OCI-LY1 (cell line): Measurements from ENCODE around the gene KCNF1.

Source experiments
- H2AFZ ChIP-seq: fragments of 200-600 bp; sonication (generic), shearing (Covaris generic); 2 replicates; pipeline ENCODE4 v1.6.0; 2014; ENCODE audit warnings: antibody characterized with exemption, mild to moderate bottlenecking, low read length
- H3F3A ChIP-seq: fragments of 200-600 bp; sonication (generic), shearing (Covaris generic); 2 replicates; pipeline ENCODE4 v1.6.0; 2014; ENCODE audit warnings: mild to moderate bottlenecking, antibody characterized with exemption, low read length, moderate library complexity; ENCODE audit not compliant: insufficient read depth
- H3K27ac ChIP-seq: fragments of 200-600 bp; sonication (generic); 2 replicates; pipeline ENCODE4 v1.5.1; 2014; ENCODE audit warnings: low read length, mixed run types, mild to moderate bottlenecking, low read depth; ENCODE audit not compliant: poor library complexity, severe bottlenecking
- H3K27me3 ChIP-seq: fragments of 200-600 bp; sonication (generic); 2 replicates; pipeline ENCODE4 v1.6.0; 2014; ENCODE audit warnings: antibody characterized with exemption, mild to moderate bottlenecking, low read length, moderate library complexity; ENCODE audit not compliant: insufficient read depth
- H3K36me3 ChIP-seq: fragments of 200-600 bp; sonication (generic); 2 replicates; pipeline ENCODE4 v1.6.1; 2014; ENCODE audit warnings: mild to moderate bottlenecking, antibody characterized with exemption, low read length, moderate library complexity, mixed read lengths; ENCODE audit not compliant: insufficient read depth
- H3K4me1 ChIP-seq: fragments of 200-600 bp; sonication (generic); 2 replicates; pipeline ENCODE4 v1.5.1; 2014; ENCODE audit warnings: mild to moderate bottlenecking, low read length, moderate library complexity; ENCODE audit not compliant: insufficient read depth, severe bottlenecking
- H3K4me2 ChIP-seq: fragments of 200-600 bp; sonication (generic), shearing (Covaris generic); 2 replicates; pipeline ENCODE4 v1.6.1; 2014; ENCODE audit warnings: low read length
- H3K4me3 ChIP-seq: fragments of 200-600 bp; sonication (generic); 2 replicates; pipeline ENCODE4 v1.5.1; 2014; ENCODE audit warnings: low read length, low read depth, mild to moderate bottlenecking, mixed read lengths; ENCODE audit not compliant: poor library complexity, severe bottlenecking
- H3K79me2 ChIP-seq: fragments of 200-600 bp; shearing (Covaris generic); 2 replicates; pipeline ENCODE4 v1.6.1; 2016; ENCODE audit warnings: mixed run types, low read length, mixed read lengths; ENCODE audit not compliant: insufficient read depth
- H3K9ac ChIP-seq: fragments of 200-600 bp; sonication (generic), shearing (Covaris generic); 2 replicates; pipeline ENCODE4 v1.6.1; 2014; ENCODE audit warnings: mild to moderate bottlenecking, low read length, mixed read lengths
- H3K9me2 ChIP-seq: fragments of 200-600 bp; sonication (generic), shearing (Covaris generic); 2 replicates; pipeline ENCODE4 v1.6.1; 2014; ENCODE audit warnings: low read depth, mild to moderate bottlenecking, low read length, mixed read lengths
- H3K9me3 ChIP-seq: fragments of 200-600 bp; shearing (Covaris generic); 2 replicates; pipeline ENCODE4 v1.6.1; 2014; ENCODE audit warnings: low read length, mixed read lengths
- H4K20me1 ChIP-seq: fragments of 200-600 bp; sonication (generic), shearing (Covaris generic); 2 replicates; pipeline ENCODE4 v1.6.0; 2016; ENCODE audit warnings: mild to moderate bottlenecking, low read length; ENCODE audit not compliant: insufficient read depth
- CTCF ChIP-seq: fragments of 200-600 bp; sonication (generic), shearing (Covaris generic); IDR thresholded peaks from 2 replicates; pipeline ENCODE4 v1.5.1; 2017; ENCODE audit warnings: mild to moderate bottlenecking, antibody characterized with exemption, low read length, moderate library complexity, mixed read lengths
- EZH2 ChIP-seq: fragments of 200-600 bp; sonication (generic), shearing (Covaris generic); IDR thresholded peaks from 2 replicates; pipeline ENCODE4 v1.8.0; 2017; ENCODE audit warnings: borderline replicate concordance, mixed run types, mild to moderate bottlenecking, antibody characterized with exemption, low read length, moderate library complexity, mixed read lengths

The KCNF1 gene

DNA sequence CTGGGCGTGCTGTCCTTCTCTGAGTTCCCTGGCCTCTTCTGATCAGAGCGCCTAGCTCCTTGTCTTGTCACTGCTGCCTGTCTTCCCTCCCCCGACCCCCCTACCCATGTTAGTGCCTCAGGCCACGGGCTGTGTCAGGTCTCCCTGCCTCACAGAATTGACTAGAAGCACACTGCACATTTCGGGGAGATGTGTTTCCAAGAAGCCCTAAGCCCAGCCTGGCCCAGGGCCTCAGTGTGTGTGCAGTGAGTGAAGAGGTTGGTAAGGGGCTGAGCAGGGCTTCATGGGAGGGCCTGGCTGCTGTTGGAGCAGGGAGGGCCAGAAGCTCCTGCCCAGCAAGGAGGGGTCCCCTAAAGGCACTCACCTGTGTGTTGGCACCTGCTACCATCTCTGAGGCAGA, 13.1 kb downstream of the KCNF1 start:
- H4K20me1 ChIP-seq: no peaks in the 10 kb centered on the region
- H3F3A ChIP-seq: no peaks in the 10 kb centered on the region
- H3K4me3 ChIP-seq: no peak overlapping the region
- H3K4me2 ChIP-seq: no peak overlapping the region
- H3K9me2 ChIP-seq: no peaks in the 10 kb centered on the region
- no peaks in the 10 kb centered on the region for H3K4me1 ChIP-seq
- H3K9me3 ChIP-seq: no peaks in the 10 kb centered on the region
- no peak overlapping the region for H3K9ac ChIP-seq
- H3K27me3 ChIP-seq: no peaks in the 10 kb centered on the region
- H3K27ac ChIP-seq: no peak overlapping the region
- TF ChIP-seq EZH2 (no peak), CTCF (no peak)
- no peaks in the 10 kb centered on the region for H3K36me3 ChIP-seq
- H3K79me2 ChIP-seq: no peaks in the 10 kb centered on the region
- H2AFZ ChIP-seq: no peak overlapping the region

GRCh38 chr2:10926191-10926820, 14.6 kb downstream of the KCNF1 start:
- H3K27me3 ChIP-seq: no peaks in the 10 kb centered on the region
- no peaks in the 10 kb centered on the region for H3F3A ChIP-seq
- no peak for TF ChIP-seq EZH2
- no peak for TF ChIP-seq CTCF
- H3K36me3 ChIP-seq: no peaks in the 10 kb centered on the region
- no peaks in the 10 kb centered on the region for H3K4me1 ChIP-seq
- no peaks in the 10 kb centered on the region for H3K9me3 ChIP-seq
- H3K4me3 ChIP-seq: no peak overlapping the region
- H3K9me2 ChIP-seq: no peaks in the 10 kb centered on the region
- no peaks in the 10 kb centered on the region for H4K20me1 ChIP-seq
- H2AFZ ChIP-seq: no peak overlapping the region
- no peak overlapping the region for H3K9ac ChIP-seq
- H3K4me2 ChIP-seq: no peak overlapping the region
- H3K27ac ChIP-seq: no peak overlapping the region
- H3K79me2 ChIP-seq: no peaks in the 10 kb centered on the region

DNA sequence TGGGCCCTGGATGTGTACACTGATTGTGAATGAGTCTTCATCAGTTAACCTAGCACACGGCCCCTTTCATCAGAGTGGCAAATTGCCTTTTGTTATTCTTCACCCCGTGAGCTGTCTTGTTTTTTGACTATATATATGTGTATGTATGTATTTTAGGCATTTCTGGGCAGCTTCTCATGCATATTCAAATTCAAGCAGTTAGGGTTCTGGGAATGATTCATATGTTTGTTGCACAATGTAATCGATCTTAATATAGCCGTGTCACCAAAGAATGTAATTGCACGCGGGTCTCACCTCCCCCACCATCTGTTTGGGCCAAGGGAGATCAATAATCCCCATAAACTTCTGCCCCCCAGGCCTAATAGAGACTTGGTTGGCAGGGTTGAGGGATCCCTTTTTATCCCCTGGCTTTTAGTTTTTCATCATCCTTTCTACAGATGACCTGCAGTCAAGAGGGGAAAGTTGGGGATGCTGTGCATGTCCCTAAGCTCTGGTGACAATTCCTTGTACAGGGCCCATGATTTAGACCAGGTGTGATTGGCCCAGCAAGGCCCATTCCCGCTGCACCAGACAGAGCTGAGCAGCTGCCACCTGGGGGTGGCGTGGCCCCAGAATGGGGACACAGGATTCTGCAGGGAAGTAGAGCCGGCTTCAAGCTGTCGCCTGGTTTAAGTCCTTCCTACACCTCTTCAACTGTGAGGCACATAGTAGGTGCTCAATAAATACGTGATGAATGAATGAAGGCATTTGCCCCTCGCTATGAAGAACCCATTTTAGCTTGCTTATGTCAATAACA, 19.2 kb downstream of the KCNF1 start:
- no peaks in the 10 kb centered on the region for H4K20me1 ChIP-seq
- no peaks in the 10 kb centered on the region for H3K9me3 ChIP-seq
- H3K9me2 ChIP-seq: no peaks in the 10 kb centered on the region
- H3K27ac ChIP-seq: no peak overlapping the region
- H3K4me1 ChIP-seq: no peaks in the 10 kb centered on the region
- no peak overlapping the region for H3K4me3 ChIP-seq
- TF ChIP-seq EZH2 (no peak), CTCF (no peak)
- no peak overlapping the region for H2AFZ ChIP-seq
- H3K9ac ChIP-seq: no peak overlapping the region
- H3F3A ChIP-seq: no peaks in the 10 kb centered on the region
- H3K4me2 ChIP-seq: no peak overlapping the region
- H3K36me3 ChIP-seq: no peaks in the 10 kb centered on the region
- no peaks in the 10 kb centered on the region for H3K27me3 ChIP-seq
- no peaks in the 10 kb centered on the region for H3K79me2 ChIP-seq
